GM21737 (cell line): ENCODE data around the gene DYNC1I2.
A peak's percentile ranks its signal among the peaks of the same experiment; 100 is the strongest.
"Not testable (repeated sequence)": the region's sequence is repeated elsewhere in the genome, so short reads cannot be mapped to it uniquely, and the experiment has no call there.

Source experiments
- ATAC-seq: cut with Tn5 transposase; IDR thresholded peaks from one replicate; pipeline ENCODE4 v1.9.1; 2021; ENCODE audit warnings: mild to moderate bottlenecking, moderate library complexity; ENCODE audit not compliant: unreplicated experiment

DYNC1I2 gene

GRCh38 chr2:171711351-171711750 lies 24.1 kb downstream of the DYNC1I2 start:
- ATAC-seq, result no peak

DNA sequence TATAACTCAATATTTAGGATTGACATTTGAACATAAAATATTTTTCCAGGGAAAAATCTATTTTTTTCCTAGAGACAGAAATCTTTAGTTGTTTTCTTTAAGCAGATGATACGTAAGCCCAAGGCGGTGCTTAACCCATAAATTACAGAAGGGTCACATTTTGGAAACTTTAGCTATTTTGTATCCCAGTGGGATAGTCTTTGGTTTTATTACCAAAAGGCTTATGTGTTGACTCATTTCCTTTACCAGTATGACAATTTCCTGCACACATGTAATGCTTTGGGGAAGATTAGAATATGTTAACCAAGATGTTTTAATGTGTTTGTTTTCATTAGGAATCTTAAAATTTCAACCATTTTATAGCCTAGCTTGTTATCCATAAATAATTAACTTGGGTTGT lies 24.8 kb downstream of the DYNC1I2 start:
- ATAC-seq, result no peak

DNA sequence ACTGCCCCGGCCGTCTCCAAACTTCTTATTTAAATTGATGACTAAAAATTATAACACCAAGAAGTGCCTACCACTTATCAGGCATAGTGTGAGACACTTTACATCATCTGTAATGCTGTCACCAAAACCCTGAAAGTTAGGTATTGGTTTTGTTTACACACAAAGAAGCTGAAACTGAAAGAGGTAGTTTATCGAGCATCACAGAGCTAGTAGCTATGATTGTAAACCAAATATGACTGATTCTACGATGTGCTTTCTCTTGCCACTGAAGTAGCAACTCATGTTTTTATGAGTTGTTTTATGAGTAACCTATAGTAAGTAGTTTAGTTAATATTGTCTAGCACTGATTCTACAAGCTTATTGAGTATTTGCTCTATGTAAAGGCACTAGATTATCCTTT lies 31.5 kb downstream of the DYNC1I2 start:
- peak; percentile 67 for ATAC-seq

DNA sequence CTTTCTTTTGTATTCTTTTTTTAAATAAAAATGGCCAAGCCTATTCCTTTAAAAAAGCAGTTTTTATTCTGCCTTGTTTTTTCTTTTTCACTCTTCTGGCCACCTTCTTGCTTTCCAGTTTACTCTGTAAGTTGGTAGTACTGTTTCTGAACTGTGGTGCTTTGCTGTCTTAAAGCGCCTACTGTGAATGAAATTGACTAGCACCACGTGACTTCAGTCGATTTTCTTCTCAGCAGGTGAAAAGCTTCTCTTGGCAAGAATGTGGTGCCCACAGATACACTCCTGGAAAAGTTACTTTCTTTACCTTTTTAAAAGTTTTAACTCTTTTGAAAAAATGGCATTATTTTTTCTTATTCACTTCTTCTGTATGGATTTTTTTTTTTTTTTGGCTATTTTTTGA lies 32.4 kb downstream of the DYNC1I2 start:
- ATAC-seq, result no peak

GRCh38 chr2:171723716-171724683 lies 36.7 kb downstream of the DYNC1I2 start:
- ATAC-seq, result no peak

DNA sequence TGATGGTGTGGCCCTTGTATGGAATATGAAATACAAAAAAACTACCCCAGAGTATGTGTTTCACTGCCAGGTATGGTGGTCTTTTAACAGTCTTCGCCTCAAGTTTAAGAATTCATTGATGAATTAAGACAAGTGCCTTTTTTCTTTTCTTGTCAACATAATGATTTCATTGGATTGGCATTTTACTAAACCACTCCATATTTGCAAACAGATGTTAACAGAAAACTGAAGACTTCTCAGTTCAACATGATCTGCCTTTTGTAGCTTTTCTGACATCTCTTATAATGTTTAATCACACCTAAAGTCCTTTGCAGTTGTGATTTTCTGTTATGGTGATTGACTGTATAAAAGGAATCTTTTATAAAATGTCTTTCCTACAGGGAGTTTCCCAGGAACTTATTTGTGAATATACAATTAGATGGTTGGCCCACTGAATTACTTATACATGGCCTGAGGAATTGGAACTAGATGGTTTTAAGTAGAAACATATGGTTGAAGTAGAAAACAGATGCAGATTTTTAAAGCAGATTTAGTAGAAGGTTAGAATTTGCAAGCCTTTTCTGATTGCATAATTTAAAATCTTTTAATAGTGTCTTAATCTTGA lies 39.7 kb downstream of the DYNC1I2 start:
- no peak for ATAC-seq

GRCh38 chr2:171728989-171729951 lies 42.0 kb downstream of the DYNC1I2 start:
- ATAC-seq, result no peak

- no peak for ATAC-seq
Measured at GRCh38 chr2:171729952-171730317, 42.7 kb downstream of the DYNC1I2 start.

GRCh38 chr2:171735991-171736710 lies 48.9 kb downstream of the DYNC1I2 start:
- ATAC-seq, result no peak

GRCh38 chr2:171741189-171741588 lies 53.9 kb downstream of the DYNC1I2 start:
- ATAC-seq, result no peak

DNA sequence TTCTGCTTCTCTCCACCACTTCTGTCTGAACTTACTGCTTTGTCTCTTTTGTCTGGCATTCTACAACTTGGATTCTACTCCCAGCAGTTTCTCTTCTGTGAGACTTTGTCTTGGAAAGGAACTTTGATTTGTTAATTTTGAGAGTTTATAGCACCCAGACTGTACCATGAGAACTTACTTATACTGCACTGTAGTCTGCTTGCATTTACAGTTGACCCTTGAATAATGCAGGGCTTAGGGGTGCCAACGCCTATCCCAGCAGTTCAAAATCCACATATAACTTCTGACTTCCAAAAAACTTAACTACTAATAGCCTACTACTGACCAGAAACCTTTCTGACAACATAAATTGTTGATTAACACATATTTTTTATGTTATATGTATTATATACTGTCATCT lies 55.5 kb downstream of the DYNC1I2 start:
- no peak for ATAC-seq

- ATAC-seq, result no peak
Measured at GRCh38 chr2:171745141-171745540, 57.9 kb downstream of the DYNC1I2 start.

DNA sequence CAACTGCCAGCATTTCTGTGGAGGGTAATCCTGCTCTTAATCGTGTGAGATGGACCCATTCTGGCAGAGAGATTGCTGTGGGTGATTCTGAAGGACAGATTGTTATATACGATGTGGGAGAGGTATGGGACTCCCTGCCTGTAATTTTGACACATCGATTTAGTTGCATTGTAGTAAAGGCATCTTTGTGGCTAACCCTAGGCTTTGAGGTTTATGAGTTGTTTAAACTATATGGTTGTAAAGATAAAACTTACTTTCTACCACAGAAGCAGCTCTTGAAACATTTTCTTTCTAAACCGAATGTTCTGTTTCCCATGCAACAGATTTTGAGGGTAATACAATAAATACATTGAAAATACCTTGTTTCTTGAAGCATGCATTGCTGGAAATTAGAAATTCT lies 58.5 kb downstream of the DYNC1I2 start:
- no peak for ATAC-seq

DNA sequence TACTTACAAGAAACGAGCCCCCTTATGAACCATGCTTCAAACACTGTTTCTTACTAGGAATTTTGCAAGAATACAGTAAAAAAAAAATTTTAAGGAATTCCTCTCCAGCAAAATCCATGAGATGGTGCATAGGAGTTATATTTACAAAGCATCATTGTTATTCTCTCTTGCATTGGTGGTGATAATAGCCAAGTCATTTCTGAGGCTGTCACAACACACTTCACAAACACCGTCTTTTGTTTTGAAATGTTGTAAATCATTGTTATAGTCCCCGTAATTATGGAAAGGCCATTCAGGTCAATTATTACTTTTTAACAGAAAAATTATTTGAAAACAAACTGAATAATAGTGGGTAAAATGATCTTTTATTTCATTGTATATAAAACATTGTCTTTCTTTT lies 60.1 kb downstream of the DYNC1I2 start:
- no peak for ATAC-seq

DNA sequence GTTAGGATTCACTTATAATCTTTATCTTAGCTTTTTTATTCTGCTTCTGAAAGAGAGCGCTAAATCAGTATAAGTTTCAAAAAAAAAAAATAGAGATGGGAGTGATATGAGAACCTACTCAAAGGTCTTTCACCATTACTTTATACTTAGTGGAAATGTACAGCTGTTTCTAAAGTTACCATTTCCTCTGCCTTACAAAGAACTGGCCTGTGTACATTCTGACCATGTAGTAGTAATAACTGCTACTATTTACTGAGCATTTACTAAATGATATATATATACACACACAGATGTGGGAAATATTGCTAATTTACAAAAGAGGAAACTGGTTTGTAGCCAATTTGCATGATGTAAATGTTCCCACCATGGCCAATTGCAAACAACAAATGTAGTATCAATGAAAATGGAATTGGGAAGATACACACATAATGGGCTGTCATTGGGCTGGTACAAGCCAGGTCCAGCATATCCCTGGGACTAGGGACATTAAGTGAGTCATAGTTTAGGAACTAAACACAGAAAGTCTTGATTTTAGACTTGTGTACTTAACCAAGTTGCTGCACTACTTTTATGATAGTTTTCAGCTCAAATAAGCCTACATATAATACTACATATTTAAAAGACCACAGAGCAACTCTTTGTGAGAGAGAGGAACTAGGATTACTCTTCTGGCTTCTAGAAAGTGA lies 67.1 kb downstream of the DYNC1I2 start:
- ATAC-seq, result no peak

DNA sequence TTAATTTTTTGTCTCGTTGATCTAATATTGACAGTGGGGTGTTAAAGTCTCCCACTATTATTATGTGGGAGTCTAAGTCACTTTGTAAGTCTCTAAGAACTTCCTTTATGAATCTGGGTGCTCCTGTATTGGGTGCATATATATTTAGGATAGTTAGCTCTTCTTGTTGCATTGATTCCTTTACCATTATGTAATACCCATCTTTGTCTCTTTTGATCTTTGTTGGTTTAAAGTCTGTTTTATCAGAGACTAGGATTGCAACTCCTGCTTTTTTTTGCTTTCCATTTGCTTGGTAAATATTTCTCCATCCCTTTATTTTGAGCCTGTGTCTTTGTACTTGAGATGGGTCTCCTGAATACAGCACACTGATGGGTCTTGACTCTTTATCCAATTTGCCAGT lies 71.5 kb downstream of the DYNC1I2 start:
- not testable (repeated sequence) for ATAC-seq

DNA sequence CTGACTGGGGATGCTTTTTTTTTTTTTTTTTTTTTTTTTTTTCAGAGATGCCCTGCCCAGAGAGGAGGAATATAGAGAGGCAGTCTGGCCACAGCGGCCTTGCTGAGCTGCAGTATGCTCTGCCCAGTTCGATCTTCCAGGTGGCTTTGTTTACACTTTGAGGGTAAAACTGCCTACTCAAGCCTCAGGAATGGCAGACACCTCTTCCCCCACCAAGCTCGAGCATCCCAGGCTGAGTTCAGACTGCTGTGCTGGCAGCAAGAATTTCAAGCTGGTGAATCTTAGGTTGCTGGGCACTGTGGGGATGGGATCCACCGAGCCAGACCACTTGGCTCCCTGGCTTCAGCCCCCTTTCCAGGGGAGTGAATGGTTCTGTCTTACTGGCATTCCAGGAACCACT lies 73.9 kb downstream of the DYNC1I2 start:
- not testable (repeated sequence) for ATAC-seq

GRCh38 chr2:171762879-171763573 lies 75.8 kb downstream of the DYNC1I2 start:
- ATAC-seq, result no peak

GRCh38 chr2:171763602-171764001 lies 76.3 kb downstream of the DYNC1I2 start:
- no peak for ATAC-seq
